IPS DF 4.7 (cell line): Measurements from ENCODE around the gene ARHGAP32.

Experiments used
- DNase-seq: peaks from one replicate; pipeline ENCODE4 v3.0.0-alpha.2; 2013; ENCODE audit warnings: low spot score; ENCODE audit errors: extremely low read depth

Gene ARHGAP32

GRCh38 chr11:129192150-129192549, at the start of gene ARHGAP32:
Gene ARHGAP32, minus strand, starts transcription at chr11:129192325. Its CDS starts 127 bp downstream, at chr11:129192198.
- DNase-seq: no peak

GRCh38 chr11:129239207-129239606, 47.1 kb upstream of the ARHGAP32 start:
- no peak for DNase-seq

GRCh38 chr11:129237880-129238638, 45.9 kb upstream of the ARHGAP32 start:
- DNase-seq: no peak

- DNase-seq: no peak
Observed at GRCh38 chr11:129237456-129237855, 45.3 kb upstream of the ARHGAP32 start.

- no peak for DNase-seq
Observed at GRCh38 chr11:129236850-129237249, 44.7 kb upstream of the ARHGAP32 start.

GRCh38 chr11:129234978-129235377, 42.9 kb upstream of the ARHGAP32 start:
- DNase-seq: no peak

GRCh38 chr11:129230006-129230405, 37.9 kb upstream of the ARHGAP32 start:
- no peak for DNase-seq

- DNase-seq: no peak
Observed at GRCh38 chr11:129226207-129226798, 34.2 kb upstream of the ARHGAP32 start.

GRCh38 chr11:129225190-129225589, 33.1 kb upstream of the ARHGAP32 start:
- DNase-seq: no peak

- no peak for DNase-seq
Observed at GRCh38 chr11:129224538-129224937, 32.4 kb upstream of the ARHGAP32 start.

GRCh38 chr11:129223701-129224149, 31.6 kb upstream of the ARHGAP32 start:
- DNase-seq: no peak

GRCh38 chr11:129223260-129223659, 31.1 kb upstream of the ARHGAP32 start:
- DNase-seq: no peak

- no peak for DNase-seq
Observed at GRCh38 chr11:129222158-129222557, 30.0 kb upstream of the ARHGAP32 start.

- peak; percentile 44 for DNase-seq
Observed at GRCh38 chr11:129215506-129216245, 23.6 kb upstream of the ARHGAP32 start.

GRCh38 chr11:129214710-129215295, 22.7 kb upstream of the ARHGAP32 start:
- no peak for DNase-seq

- no peak for DNase-seq
Observed at GRCh38 chr11:129213261-129213660, 21.1 kb upstream of the ARHGAP32 start.

- no peak for DNase-seq
Observed at GRCh38 chr11:129211397-129211796, 19.3 kb upstream of the ARHGAP32 start.

- no peak for DNase-seq
Observed at GRCh38 chr11:129210831-129211181, 18.7 kb upstream of the ARHGAP32 start.

- no peak for DNase-seq
Observed at GRCh38 chr11:129209891-129210830, 18.0 kb upstream of the ARHGAP32 start.

GRCh38 chr11:129208863-129209262, 16.7 kb upstream of the ARHGAP32 start:
- no peak for DNase-seq
